Stimulated activated CD8-positive, alpha-beta memory T cell treated with anti-CD3 and anti-CD28 coated beads, Interleukin-7, amount 100 ng/mL, for 4 hours (primary cell): ENCODE measurements around the gene NTSR1.

Source experiments
- DNase-seq, 2 donors: peaks; one replicate each; pipeline ENCODE4 v3.0.0-alpha.2; 2020; ENCODE audit warnings: low read depth in 2 of 2

The NTSR1 gene

GRCh38 chr20:62755817-62756724, 47.4 kb downstream of the NTSR1 start:
- no peak for DNase-seq

GRCh38 chr20:62758226-62758912, 49.7 kb downstream of the NTSR1 start:
- DNase-seq: no peak

GRCh38 chr20:62759981-62760431, 51.4 kb downstream of the NTSR1 start:
- DNase-seq: no peak

GRCh38 chr20:62760471-62760855, 51.8 kb downstream of the NTSR1 start:
- no peak for DNase-seq

GRCh38 chr20:62760856-62761758, 52.5 kb downstream of the NTSR1 start:
- DNase-seq: no peak

- no peak for DNase-seq
These were observed 53.1 kb downstream of the NTSR1 start for GRCh38 chr20:62761759-62762131.

- DNase-seq: no peak
These were observed 53.7 kb downstream of the NTSR1 start for GRCh38 chr20:62762376-62762775.

GRCh38 chr20:62762801-62763368, 54.2 kb downstream of the NTSR1 start:
- DNase-seq: no peak

- no peak for DNase-seq
These were observed 54.8 kb downstream of the NTSR1 start for GRCh38 chr20:62763404-62763803.

- DNase-seq: no peak
These were observed 55.7 kb downstream of the NTSR1 start for GRCh38 chr20:62764156-62764935.

GRCh38 chr20:62765021-62765420, 56.4 kb downstream of the NTSR1 start:
- DNase-seq: no peak

GRCh38 chr20:62765432-62766070, 56.9 kb downstream of the NTSR1 start:
- DNase-seq: no peak

GRCh38 chr20:62766071-62766450, 57.4 kb downstream of the NTSR1 start:
- no peak for DNase-seq

GRCh38 chr20:62766716-62767115, 58.1 kb downstream of the NTSR1 start:
- DNase-seq: no peak

GRCh38 chr20:62768234-62768546, 59.6 kb downstream of the NTSR1 start:
- DNase-seq: no peak

GRCh38 chr20:62768551-62769287, 60.1 kb downstream of the NTSR1 start:
- no peak for DNase-seq

GRCh38 chr20:62769346-62770071, 60.9 kb downstream of the NTSR1 start:
- DNase-seq: no peak

- no peak for DNase-seq
These were observed 61.7 kb downstream of the NTSR1 start for GRCh38 chr20:62770111-62770910.
